Trophoblast cell (in vitro differentiated cells and primary cell): ENCODE measurements around the gene SHC1.

Experiments
- DNase-seq, 2 donors: peaks; one replicate each; pipeline ENCODE4 v3.0.0-alpha.2; 2016
- H2AFZ ChIP-seq: 2 replicates; pipeline ENCODE4 v1.6.1; 2013; ENCODE audit warnings: low read length, moderate library complexity, mild to moderate bottlenecking; ENCODE audit not compliant: insufficient read depth, poor library complexity
- H2AK5ac ChIP-seq: 2 replicates; pipeline ENCODE4 v1.6.1; 2013; ENCODE audit warnings: mild to moderate bottlenecking, low read length
- H2BK120ac ChIP-seq: 2 replicates; pipeline ENCODE4 v1.6.1; 2013; ENCODE audit warnings: low read length, mild to moderate bottlenecking, moderate library complexity; ENCODE audit not compliant: insufficient read depth, poor library complexity
- H2BK12ac ChIP-seq: 2 replicates; pipeline ENCODE4 v1.6.1; 2013; ENCODE audit warnings: mild to moderate bottlenecking, low read length, moderate library complexity
- H2BK5ac ChIP-seq: 2 replicates; pipeline ENCODE4 v1.6.1; 2013; ENCODE audit warnings: low read length, low read depth, moderate library complexity, mild to moderate bottlenecking; ENCODE audit not compliant: poor library complexity
- H3K14ac ChIP-seq: 2 replicates; pipeline ENCODE4 v1.6.1; 2013; ENCODE audit warnings: mild to moderate bottlenecking, low read length
- H3K18ac ChIP-seq: 2 replicates; pipeline ENCODE4 v1.6.1; 2013; ENCODE audit warnings: mild to moderate bottlenecking, low read length
- H3K23ac ChIP-seq: 2 replicates; pipeline ENCODE4 v1.6.1; 2013; ENCODE audit warnings: low read length
- H3K27ac ChIP-seq: 2 replicates; pipeline ENCODE4 v1.5.1; 2013; ENCODE audit warnings: low read depth, mild to moderate bottlenecking, inconsistent platforms, low read length, moderate library complexity
- H3K27me3 ChIP-seq: 2 replicates; pipeline ENCODE4 v1.6.1; 2013; ENCODE audit warnings: inconsistent platforms, mild to moderate bottlenecking, low read length, moderate library complexity; ENCODE audit not compliant: insufficient read depth
- H3K36me3 ChIP-seq, 2 experiments: 1 replicate in 1 of 2; 2 replicates in 1 of 2; pipeline ENCODE4 v1.6.1; 2013; ENCODE audit warnings: low read length in 2 of 2, mild to moderate bottlenecking in 2 of 2, moderate library complexity in 1 of 2; ENCODE audit not compliant: insufficient read depth in 2 of 2, control insufficient read depth in 1 of 2
- H3K4ac ChIP-seq: 2 replicates; pipeline ENCODE4 v1.6.1; 2013; ENCODE audit warnings: low read depth, mild to moderate bottlenecking, low read length, moderate library complexity
- H3K4me1 ChIP-seq, 2 experiments: 1 replicate in 1 of 2; 2 replicates in 1 of 2; pipeline ENCODE4 v1.6.1; 2013; ENCODE audit warnings: low read length in 2 of 2, mild to moderate bottlenecking in 2 of 2, moderate library complexity in 1 of 2; ENCODE audit not compliant: insufficient read depth in 2 of 2, control insufficient read depth in 1 of 2
- H3K4me2 ChIP-seq: 2 replicates; pipeline ENCODE4 v1.6.1; 2013; ENCODE audit warnings: inconsistent platforms, mild to moderate bottlenecking, low read length, moderate library complexity
- H3K4me3 ChIP-seq: 2 replicates; pipeline ENCODE4 v1.5.1; 2013; ENCODE audit warnings: mild to moderate bottlenecking, low read depth, low read length, inconsistent platforms
- H3K79me1 ChIP-seq: one replicate; pipeline ENCODE4 v1.6.1; 2013; ENCODE audit warnings: low read length
- H3K79me2 ChIP-seq: 2 replicates; pipeline ENCODE4 v1.6.1; 2013; ENCODE audit warnings: low read length, mild to moderate bottlenecking; ENCODE audit not compliant: control insufficient read depth, insufficient read depth, poor library complexity
- H3K9ac ChIP-seq: 2 replicates; pipeline ENCODE4 v1.6.1; 2013; ENCODE audit warnings: mild to moderate bottlenecking, low read length
- H3K9me3 ChIP-seq: 2 replicates; pipeline ENCODE4 v1.6.1; 2013; ENCODE audit warnings: low read depth, mild to moderate bottlenecking, control low read depth, inconsistent platforms, low read length; ENCODE audit not compliant: insufficient read depth
- H4K12ac ChIP-seq: 2 replicates; pipeline ENCODE4 v1.6.1; 2013; ENCODE audit warnings: low read depth, mild to moderate bottlenecking, low read length, moderate library complexity
- H4K8ac ChIP-seq: 2 replicates; pipeline ENCODE4 v1.6.1; 2013; ENCODE audit warnings: low read depth, mild to moderate bottlenecking, low read length, moderate library complexity
- H4K91ac ChIP-seq: one replicate; pipeline ENCODE4 v1.6.1; 2013; ENCODE audit warnings: low read depth, mild to moderate bottlenecking, low read length, moderate library complexity
- WGBS: extraction: QIAGEN DNeasy Blood & Tissue Kit; methylation state at CpG from one replicate; pipeline ENCODE4 v1.1.7; 2013; ENCODE audit warnings: missing lambda C conversion rate; ENCODE audit not compliant: insufficient read length, insufficient coverage; ENCODE audit errors: extremely low coverage; 5-methylcytosine and 5-hydroxymethylcytosine counted together

Gene SHC1

GRCh38 chr1:154958036-154958435 lies 12.5 kb downstream of the SHC1 start:
- Histone ChIP-seq H4K91ac (no peak overlapping the region), H3K4me3 (no peak overlapping the region), H4K12ac (no peak overlapping the region), H3K79me1 (peaks cover 13% of the 10 kb centered on the region), H3K27ac (no peak overlapping the region), H3K4me2 (no peak overlapping the region), H3K4ac (no peak overlapping the region), H2AK5ac (no peak overlapping the region), H2BK5ac (no peak overlapping the region), H3K14ac (no peak overlapping the region), H3K36me3 (peaks cover 16 to 19% of the 10 kb centered on the region in 2 experiments), H2AFZ (no peak overlapping the region), H3K79me2 (peaks cover 9% of the 10 kb centered on the region), H3K9ac (no peak overlapping the region), H3K27me3 (no peaks in the 10 kb centered on the region), H3K23ac (no peak overlapping the region), H4K8ac (no peak overlapping the region), H2BK12ac (no peak overlapping the region), H3K4me1 (peaks cover 21 to 27% of the 10 kb centered on the region in 2 experiments), H3K9me3 (no peaks in the 10 kb centered on the region), H2BK120ac (no peak overlapping the region), H3K18ac (no peak overlapping the region)
- DNase-seq, result no peak
- WGBS, result no CpG with 5 or more reads among the region's 2 CpGs

GRCh38 chr1:154957091-154957657 lies 13.4 kb downstream of the SHC1 start:
- no peaks in the 10 kb centered on the region for H3K9me3 ChIP-seq
- H3K4me2 ChIP-seq, result no peak overlapping the region
- H3K27me3 ChIP-seq, result no peaks in the 10 kb centered on the region
- no peak overlapping the region for H3K27ac ChIP-seq
- DNase-seq, result no peak
- peaks cover 15 to 22% of the 10 kb centered on the region in 2 experiments for H3K4me1 ChIP-seq
- no peak overlapping the region for H3K4ac ChIP-seq
- H2BK5ac ChIP-seq, result no peak overlapping the region
- no peak overlapping the region for H3K23ac ChIP-seq
- peaks cover 10% of the 10 kb centered on the region for H3K79me1 ChIP-seq
- H2BK12ac ChIP-seq, result peak overlapping the region; percentile 5
- WGBS, result no CpG with 5 or more reads among the region's 9 CpGs
- H3K4me3 ChIP-seq, result no peak overlapping the region
- H3K14ac ChIP-seq, result no peak overlapping the region
- H3K79me2 ChIP-seq, result peaks cover 8% of the 10 kb centered on the region
- H2AFZ ChIP-seq, result peak overlapping the region; percentile 13
- H4K12ac ChIP-seq, result no peak overlapping the region
- H2BK120ac ChIP-seq, result no peak overlapping the region
- H3K18ac ChIP-seq, result no peak overlapping the region
- no peak overlapping the region for H4K91ac ChIP-seq
- H3K36me3 ChIP-seq, result peaks cover 12 to 16% of the 10 kb centered on the region in 2 experiments
- H4K8ac ChIP-seq, result no peak overlapping the region
- no peak overlapping the region for H3K9ac ChIP-seq
- no peak overlapping the region for H2AK5ac ChIP-seq

DNA sequence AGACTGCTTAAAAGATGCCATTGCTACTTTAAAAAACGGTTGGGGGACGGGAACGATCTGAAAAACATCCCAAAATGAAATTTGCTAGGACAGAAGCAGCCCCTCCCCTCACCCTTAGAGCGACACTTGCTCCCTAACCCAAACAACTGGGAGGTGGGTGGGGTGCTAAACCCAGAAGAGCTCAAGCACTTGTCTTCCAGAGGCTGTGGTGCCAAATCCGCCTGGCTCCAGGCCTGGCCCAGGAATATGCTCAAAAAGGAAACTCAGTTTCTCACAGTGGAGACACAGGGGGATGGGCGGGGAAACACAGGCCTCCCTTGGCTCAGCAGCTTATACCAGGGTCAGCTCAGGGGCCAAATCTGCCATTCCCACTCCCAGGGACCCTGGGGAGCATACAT lies 14.0 kb downstream of the SHC1 start:
- Histone ChIP-seq H3K36me3 (peaks cover 12 to 16% of the 10 kb centered on the region in 2 experiments), H3K79me1 (peaks cover 5% of the 10 kb centered on the region), H3K4me1 (peaks cover 15 to 22% of the 10 kb centered on the region in 2 experiments), H3K79me2 (peaks cover 3% of the 10 kb centered on the region), H2BK5ac (no peak overlapping the region), H3K23ac (no peak overlapping the region), H2AFZ (peak overlapping the region; percentile 42), H3K4ac (no peak overlapping the region), H4K12ac (peak overlapping the region; percentile 61), H2AK5ac (no peak overlapping the region), H3K4me2 (peak overlapping the region; percentile 99), H3K9me3 (no peaks in the 10 kb centered on the region), H3K27me3 (no peaks in the 10 kb centered on the region), H3K18ac (no peak overlapping the region), H4K91ac (peak overlapping the region; percentile 40), H2BK12ac (no peak overlapping the region), H4K8ac (peak overlapping the region; percentile 69), H2BK120ac (no peak overlapping the region), H3K14ac (peak overlapping the region; percentile 26), H3K27ac (no peak overlapping the region), H3K9ac (peak overlapping the region; percentile 16), H3K4me3 (peak overlapping the region; percentile 64)
- no CpG with 5 or more reads among the region's 6 CpGs for WGBS
- DNase-seq, result peak in 1 of 2 donors; percentile 17

- peak within 1 kb of the TSS; percentile 48 for H2AFZ ChIP-seq
- peak within 1 kb of the TSS; percentile 23 for H2BK5ac ChIP-seq
- peaks cover 2% of the 10 kb centered on the region for H3K79me1 ChIP-seq
- H3K36me3 ChIP-seq, result peaks cover 17 to 20% of the 10 kb centered on the region in 2 experiments
- H2AK5ac ChIP-seq, result no peak within 1 kb of the TSS
- peak within 1 kb of the TSS; percentile 89 for H3K9ac ChIP-seq
- H4K8ac ChIP-seq, result peak within 1 kb of the TSS; percentile 69
- no peak within 1 kb of the TSS for H2BK12ac ChIP-seq
- no peaks in the 10 kb centered on the region for H3K9me3 ChIP-seq
- WGBS, result no CpG with 5 or more reads among the region's 18 CpGs
- peak; percentile 83 to 96 for DNase-seq
- H3K4me1 ChIP-seq, result peaks cover 15 to 22% of the 10 kb centered on the region in 2 experiments
- no peaks in the 10 kb centered on the region for H3K79me2 ChIP-seq
- H4K12ac ChIP-seq, result peak within 1 kb of the TSS; percentile 61
- H3K4ac ChIP-seq, result no peak within 1 kb of the TSS
- H3K23ac ChIP-seq, result no peak within 1 kb of the TSS
- peak within 1 kb of the TSS; percentile 29 for H2BK120ac ChIP-seq
- peak within 1 kb of the TSS; percentile 68 for H3K4me3 ChIP-seq
- no peaks in the 10 kb centered on the region for H3K27me3 ChIP-seq
- H4K91ac ChIP-seq, result peak within 1 kb of the TSS; percentile 40
- H3K27ac ChIP-seq, result peak within 1 kb of the TSS; percentile 61
- H3K4me2 ChIP-seq, result peak within 1 kb of the TSS; percentile 99
- H3K14ac ChIP-seq, result peak within 1 kb of the TSS; percentile 47
- H3K18ac ChIP-seq, result peak within 1 kb of the TSS; percentile 54
Measured at GRCh38 chr1:154955718-154956543, 14.6 kb downstream of the SHC1 start, which contains the start of gene PBXIP1. Gene PBXIP1 (minus strand): TSS chr1:154956099. CDS start chr1:154953721, 2,378 bp downstream.
